B cell (primary cell): Measurements from ENCODE around the gene GALNT10. TPM values are rescaled to one million over a fixed set of nuclear protein-coding genes. Genes with fewer than 3 reads are reported as not detected.

Experiments
- ATAC-seq: fragments of 200-7000 bp; cut with Tn5 transposase; one replicate; pipeline ENCODE4 v1.10.0; 2021; ENCODE audit warnings: low read depth, mild to moderate bottlenecking, moderate number of reproducible peaks, moderate library complexity
- CTCF ChIA-PET: fragments of 350-600 bp; sonication (Branson Sonifier 250); formaldehyde crosslinking; loops from one replicate; lab custom pipeline; 2021; ENCODE audit warnings: antibody characterized with exemption, inconsistent platforms; lab: Charles Lee
- POLR2A ChIA-PET: fragments of 350-600 bp; sonication (Branson Sonifier 250); formaldehyde crosslinking; loops from one replicate; lab custom pipeline; 2021; ENCODE audit warnings: antibody characterized with exemption; lab: Charles Lee
- DNase-seq: peaks from one replicate; pipeline ENCODE4 v3.0.0; 2013
- H2AFZ ChIP-seq: 2 replicates; pipeline ENCODE4 v1.6.1; 2012; ENCODE audit warnings: mild to moderate bottlenecking, low read depth, low read length; ENCODE audit not compliant: insufficient read depth, poor library complexity, severe bottlenecking
- H3K27ac ChIP-seq, 2 donors: 1 replicate in 1 of 2; 2 replicates in 1 of 2; pipeline ENCODE4 v1.5.1; 2012 to 2013; ENCODE audit warnings: low read length in 2 of 2, mild to moderate bottlenecking in 2 of 2, moderate library complexity in 1 of 2
- H3K27me3 ChIP-seq, 4 experiments: fragments of 200-600 bp in 1 of 4; sonication (generic) in 1 of 4; replicated peaks in 1 of 4; 1 replicate in 2 of 4; 2 replicates in 2 of 4; pipeline versions ENCODE4 v1.6.1 to v1.7.0; 2013 to 2016; ENCODE audit warnings: low read length in 3 of 4, mild to moderate bottlenecking in 2 of 4, mixed read lengths in 1 of 4, moderate library complexity in 1 of 4; ENCODE audit not compliant: insufficient read depth in 4 of 4, control insufficient read depth in 3 of 4; ENCODE audit errors: control extremely low read depth in 1 of 4
- H3K36me3 ChIP-seq, 2 experiments: replicated peaks in 1 of 2; 1 replicate in 1 of 2; 2 replicates in 1 of 2; pipeline versions ENCODE4 v1.6.1 to v1.7.1; 2013; ENCODE audit warnings: low read length in 1 of 2; ENCODE audit not compliant: insufficient read depth in 2 of 2, control insufficient read depth in 1 of 2; ENCODE audit errors: control extremely low read depth in 1 of 2, extremely low read depth in 1 of 2
- H3K4me1 ChIP-seq, 2 donors: fragments of 200-600 bp in 1 of 2; sonication (generic) in 1 of 2; 1 replicate in 1 of 2; 2 replicates in 1 of 2; pipeline versions ENCODE4 v1.5.1 to v1.6.1; 2013 to 2017; ENCODE audit warnings: low read length in 2 of 2; ENCODE audit not compliant: control insufficient read depth in 2 of 2, insufficient read depth in 2 of 2
- H3K4me2 ChIP-seq: replicated peaks from 2 replicates; pipeline ENCODE3; 2012; ENCODE audit warnings: mild to moderate bottlenecking, low read depth, low read length; ENCODE audit not compliant: poor library complexity, severe bottlenecking
- H3K4me3 ChIP-seq, 5 experiments: fragments of 200-600 bp in 1 of 5; sonication (generic) in 1 of 5; 1 replicate in 3 of 5; 2 replicates in 2 of 5; pipeline versions ENCODE4 v1.5.1 to v1.7.0; 2011 to 2016; ENCODE audit warnings: low read length in 4 of 5, mild to moderate bottlenecking in 4 of 5, low read depth in 2 of 5, control low read depth in 1 of 5, moderate library complexity in 1 of 5; ENCODE audit not compliant: insufficient read depth in 1 of 5; ENCODE audit errors: control extremely low read depth in 1 of 5, extremely low read depth in 1 of 5
- H3K79me2 ChIP-seq: fragments of 200-600 bp; sonication (generic); one replicate; pipeline ENCODE4 v1.6.0; 2016; ENCODE audit warnings: low read length; ENCODE audit not compliant: control insufficient read depth, insufficient read depth
- H3K9ac ChIP-seq: fragments of 200-600 bp; sonication (generic); 2 replicates; pipeline ENCODE4 v1.6.1; 2017; ENCODE audit warnings: mild to moderate bottlenecking, low read length, moderate library complexity
- H3K9me3 ChIP-seq, 3 donors: one replicate each; pipeline versions ENCODE4 v1.6.1 to v1.7.1; 2013; ENCODE audit warnings: low read length in 2 of 3; ENCODE audit not compliant: control insufficient read depth in 2 of 3, insufficient read depth in 1 of 3; ENCODE audit errors: control extremely low read depth in 1 of 3
- H4K20me1 ChIP-seq: 2 replicates; pipeline ENCODE4 v1.6.0; 2012; ENCODE audit warnings: mild to moderate bottlenecking, low read length; ENCODE audit not compliant: insufficient read depth, control insufficient read depth, poor library complexity, severe bottlenecking
- H3K27ac Mint-ChIP-seq: one replicate; pipeline ENCODE4 v1.8.0; 2021; ENCODE audit warnings: mixed read lengths
- H3K27me3 Mint-ChIP-seq: one replicate; pipeline ENCODE4 v1.8.0; 2021; ENCODE audit warnings: mixed read lengths
- H3K4me1 Mint-ChIP-seq: one replicate; pipeline ENCODE4 v1.8.0; 2021; ENCODE audit warnings: mixed read lengths
- H3K4me3 Mint-ChIP-seq: one replicate; pipeline ENCODE4 v1.8.0; 2021; ENCODE audit warnings: mixed read lengths
- H3K9me3 Mint-ChIP-seq: one replicate; pipeline ENCODE4 v1.8.0; 2022; ENCODE audit warnings: mixed read lengths; ENCODE audit not compliant: insufficient read depth
- EZH2 ChIP-seq: IDR thresholded peaks from 2 replicates; pipeline ENCODE4 v1.6.1; 2012; ENCODE audit warnings: borderline replicate concordance, low read depth, mild to moderate bottlenecking, moderate library complexity, low read length; ENCODE audit not compliant: insufficient read depth, poor library complexity, severe bottlenecking
- WGBS: methylation state at CpG from one replicate; pipeline ENCODE4 v1.1.5; 2013; ENCODE audit warnings: missing lambda C conversion rate; ENCODE audit not compliant: insufficient coverage; 5-methylcytosine and 5-hydroxymethylcytosine counted together
- intact Hi-C: fragments of 100-400 bp; cut with micrococcal nuclease; formaldehyde crosslinking; loops from one replicate; pipeline ENCODE4 v1.10.0; 2022
- polyA plus RNA-seq: library from polyadenylated mRNA; depleted of rRNA; stranded (reverse); fragments of >200 nt; gene quantifications from 2 replicates; pipeline ENCODE4 v1.2.3, GENCODE V29; 2012
- total RNA-seq, 2 donors: library from RNA; stranded (reverse); fragments of 120-200 nt in 1 of 2; gene quantifications; 1 replicate in 1 of 2; 2 replicates in 1 of 2; pipeline versions ENCODE4 v1.2.3 to v1.2.4, GENCODE V29; 2013 to 2022
- TF ChIP-seq, protein P1 (sequence below): fragments of 200-600 bp; IDR thresholded peaks from one replicate; pipeline ENCODE4 v1.8.0; 2022; ENCODE audit warnings: antibody characterized with exemption, mild to moderate bottlenecking

GALNT10 gene
- total and polyA plus RNA-seq, 2 donors (not counting 1 experiment from before 2014, with no cell fraction given): 27.7 to 42.8 TPM

DNA sequence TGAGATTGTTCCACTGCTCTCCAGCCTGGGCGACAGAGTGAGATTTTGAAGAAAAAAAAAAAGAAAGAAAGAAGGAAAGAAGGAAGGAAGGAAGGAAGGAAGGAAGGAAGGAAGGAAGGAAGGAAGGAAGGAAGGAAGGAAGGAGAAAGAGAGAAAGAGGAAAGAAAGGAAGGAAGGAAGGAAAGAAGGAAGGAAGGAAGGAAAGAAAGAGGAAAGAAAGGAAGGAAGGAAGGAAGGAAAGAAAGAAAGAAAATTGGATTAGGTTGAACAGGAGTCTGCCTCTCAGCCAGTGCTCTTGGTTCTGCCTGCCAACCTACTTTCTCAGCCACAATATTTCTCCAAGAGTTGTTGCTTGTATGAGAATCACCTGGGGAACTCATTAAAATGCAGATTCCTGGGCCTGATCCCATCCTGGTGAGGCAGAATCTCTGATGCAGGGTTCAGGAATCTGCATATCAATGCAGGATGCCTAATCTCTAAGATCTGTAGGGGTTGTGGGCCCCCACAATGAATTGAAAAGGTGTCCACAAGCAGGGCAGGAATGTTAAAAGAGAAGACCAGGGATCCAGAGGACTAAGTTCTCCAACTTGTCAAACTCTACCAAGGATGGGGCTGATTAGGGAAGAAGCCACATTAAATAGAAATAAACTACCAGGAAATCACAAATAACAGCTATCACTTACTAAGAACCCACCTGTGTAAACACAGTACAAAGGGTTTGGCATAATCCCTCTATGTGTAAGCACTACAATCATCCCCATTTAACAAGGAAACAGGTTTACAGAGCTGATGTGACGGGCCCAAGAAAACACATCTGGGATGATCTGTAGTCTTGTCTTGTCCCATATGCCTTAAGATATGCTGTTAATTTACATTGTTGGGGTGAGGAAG, 23.4 kb upstream of the GALNT10 start:
- TF ChIP-seq, protein P1, sequence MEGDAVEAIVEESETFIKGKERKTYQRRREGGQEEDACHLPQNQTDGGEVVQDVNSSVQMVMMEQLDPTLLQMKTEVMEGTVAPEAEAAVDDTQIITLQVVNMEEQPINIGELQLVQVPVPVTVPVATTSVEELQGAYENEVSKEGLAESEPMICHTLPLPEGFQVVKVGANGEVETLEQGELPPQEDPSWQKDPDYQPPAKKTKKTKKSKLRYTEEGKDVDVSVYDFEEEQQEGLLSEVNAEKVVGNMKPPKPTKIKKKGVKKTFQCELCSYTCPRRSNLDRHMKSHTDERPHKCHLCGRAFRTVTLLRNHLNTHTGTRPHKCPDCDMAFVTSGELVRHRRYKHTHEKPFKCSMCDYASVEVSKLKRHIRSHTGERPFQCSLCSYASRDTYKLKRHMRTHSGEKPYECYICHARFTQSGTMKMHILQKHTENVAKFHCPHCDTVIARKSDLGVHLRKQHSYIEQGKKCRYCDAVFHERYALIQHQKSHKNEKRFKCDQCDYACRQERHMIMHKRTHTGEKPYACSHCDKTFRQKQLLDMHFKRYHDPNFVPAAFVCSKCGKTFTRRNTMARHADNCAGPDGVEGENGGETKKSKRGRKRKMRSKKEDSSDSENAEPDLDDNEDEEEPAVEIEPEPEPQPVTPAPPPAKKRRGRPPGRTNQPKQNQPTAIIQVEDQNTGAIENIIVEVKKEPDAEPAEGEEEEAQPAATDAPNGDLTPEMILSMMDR: no peak
- TF ChIP-seq EZH2: no peak
- ChIA-PET CTCF (interaction anchor here (1.4 kb wide), 1 partner anchor 238 kb away, joined by 3 read pairs; no protein-coding TSS in a partner anchor), POLR2A (no interaction called here)
- 75% methylated on average over 2 of the region's 2 CpGs for WGBS
- Histone ChIP-seq H4K20me1 (no peaks in the 10 kb centered on the region), H3K79me2 (no peaks in the 10 kb centered on the region), H3K4me1 (no peaks in the 10 kb centered on the region), H3K36me3 (no peaks in the 10 kb centered on the region), H2AFZ (no peak overlapping the region), H3K27ac (no peak overlapping the region), H3K27me3 (peaks cover 0 to 20% (median 10%) of the 10 kb centered on the region in 4 experiments), H3K9me3 (no peaks in the 10 kb centered on the region), H3K4me2 (no peak overlapping the region), H3K4me3 (no peak overlapping the region), H3K9ac (no peak overlapping the region)
- ATAC-seq (no peak), DNase-seq (no peak)
- Mint-ChIP-seq H3K4me3 (no peak overlapping the region), H3K4me1 (no peaks in the 10 kb centered on the region), H3K27me3 (peaks cover 30% of the 10 kb centered on the region), H3K9me3 (no peaks in the 10 kb centered on the region), H3K27ac (no peak overlapping the region)
- intact Hi-C loops: no loop called here

DNA sequence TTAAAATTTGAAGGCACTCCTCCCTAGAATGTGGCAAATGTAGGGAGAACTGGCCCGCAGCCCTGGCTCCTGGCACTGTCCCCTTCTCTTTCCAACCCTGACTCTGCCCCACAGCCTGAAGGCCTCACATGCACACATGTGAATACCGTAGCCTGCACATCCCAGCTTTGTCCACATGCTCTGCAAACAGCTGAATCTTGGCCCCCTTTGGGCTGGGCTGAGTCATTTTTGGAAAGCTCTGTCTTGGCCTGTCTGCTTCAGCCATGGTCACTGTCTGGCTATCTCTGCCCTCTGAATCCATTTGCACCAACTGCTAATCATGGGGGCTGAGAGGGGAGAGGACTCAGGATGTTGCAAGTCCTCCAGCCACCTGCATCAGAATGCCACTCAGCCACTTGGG, 22.1 kb upstream of the GALNT10 start:
- Mint-ChIP-seq H3K27ac (no peak overlapping the region), H3K9me3 (no peaks in the 10 kb centered on the region), H3K4me3 (no peak overlapping the region), H3K27me3 (peaks cover 22% of the 10 kb centered on the region), H3K4me1 (no peaks in the 10 kb centered on the region)
- ChIA-PET CTCF (no interaction called here), POLR2A (no interaction called here)
- TF ChIP-seq, protein P1: no peak
- TF ChIP-seq EZH2: no peak
- H2AFZ ChIP-seq: no peak overlapping the region
- H3K27me3 ChIP-seq: peaks cover 0 to 11% (median 9%) of the 10 kb centered on the region in 4 experiments
- no peaks in the 10 kb centered on the region for H3K79me2 ChIP-seq
- H3K4me3 ChIP-seq: no peak overlapping the region
- H4K20me1 ChIP-seq: no peaks in the 10 kb centered on the region
- H3K9ac ChIP-seq: no peak overlapping the region
- DNase-seq (no peak), ATAC-seq (no peak)
- intact Hi-C loops: no loop called here
- no peak overlapping the region for H3K4me2 ChIP-seq
- H3K4me1 ChIP-seq: no peaks in the 10 kb centered on the region
- 89% methylated on average over 2 of the region's 2 CpGs for WGBS
- no peaks in the 10 kb centered on the region for H3K9me3 ChIP-seq
- H3K36me3 ChIP-seq: no peaks in the 10 kb centered on the region
- no peak overlapping the region for H3K27ac ChIP-seq
